Endodermal cell (in vitro differentiated cells): ENCODE data around the gene SYCP2. TPM values are rescaled to one million over a fixed set of nuclear protein-coding genes. Genes with fewer than 3 reads are reported as not detected.

Experiments
- DNase-seq: peaks from one replicate; pipeline ENCODE4 v3.0.0-alpha.2; 2017
- H3K27ac ChIP-seq: 2 replicates; pipeline ENCODE4 v1.5.1; 2013; ENCODE audit warnings: mild to moderate bottlenecking, low read depth, low read length, moderate library complexity
- H3K27me3 ChIP-seq: 2 replicates; pipeline ENCODE4 v1.6.1; 2013; ENCODE audit warnings: mild to moderate bottlenecking, low read length, moderate library complexity; ENCODE audit not compliant: insufficient read depth, control insufficient read depth, poor library complexity, severe bottlenecking
- H3K36me3 ChIP-seq: 2 replicates; pipeline ENCODE4 v1.7.0; 2013; ENCODE audit warnings: mild to moderate bottlenecking, low read length, moderate library complexity; ENCODE audit not compliant: control insufficient read depth, insufficient read depth
- H3K4me1 ChIP-seq: one replicate; pipeline ENCODE4 v1.7.0; 2013; ENCODE audit warnings: low read length; ENCODE audit not compliant: control insufficient read depth, insufficient read depth
- H3K4me3 ChIP-seq: 2 replicates; pipeline ENCODE4 v1.5.1; 2013; ENCODE audit warnings: mild to moderate bottlenecking, low read length, moderate library complexity
- H3K9ac ChIP-seq: 2 replicates; pipeline ENCODE4 v1.6.1; 2013; ENCODE audit warnings: mild to moderate bottlenecking, low read length, moderate library complexity; ENCODE audit not compliant: poor library complexity, severe bottlenecking; ENCODE audit errors: extremely low read depth
- H3K9me3 ChIP-seq: 2 replicates; pipeline ENCODE4 v1.6.1; 2013; ENCODE audit warnings: mild to moderate bottlenecking, low read length, moderate library complexity; ENCODE audit not compliant: control insufficient read depth
- H3K27ac Mint-ChIP-seq: 2 replicates; pipeline ENCODE4 v1.8.0; 2020; ENCODE audit warnings: mixed read lengths
- H3K27me3 Mint-ChIP-seq: 2 replicates; pipeline ENCODE4 v1.8.0; 2021; ENCODE audit warnings: mild to moderate bottlenecking, mixed read lengths; ENCODE audit not compliant: insufficient read depth
- H3K36me3 Mint-ChIP-seq: 2 replicates; pipeline ENCODE4 v1.8.0; 2020; ENCODE audit warnings: low read depth, mixed read lengths
- H3K4me1 Mint-ChIP-seq: 2 replicates; pipeline ENCODE4 v1.8.0; 2020; ENCODE audit warnings: mixed read lengths
- H3K4me3 Mint-ChIP-seq: 2 replicates; pipeline ENCODE4 v1.8.0; 2020; ENCODE audit warnings: mild to moderate bottlenecking, moderate library complexity, mixed read lengths
- H3K9me3 Mint-ChIP-seq: 2 replicates; pipeline ENCODE4 v1.8.0; 2020; ENCODE audit warnings: mild to moderate bottlenecking, mixed read lengths
- WGBS, 2 experiments: methylation state at CpG; one replicate each; pipeline versions ENCODE4 v1.1.5 to v1.1.7; 2013; ENCODE audit warnings: missing lambda C conversion rate in 2 of 2, mixed read lengths in 1 of 2; ENCODE audit not compliant: insufficient coverage in 1 of 2, insufficient read length in 1 of 2; 5-methylcytosine and 5-hydroxymethylcytosine counted together
- total RNA-seq, 2 donors: library from RNA; stranded (reverse); fragmentation: NEBNext Ultra II Directional in 1 of 2; extraction: Animal tissue kit (Norgen Biotek cat#: 25700) in 1 of 2; gene quantifications; 2 replicates in 1 of 2; 3 replicates in 1 of 2; pipeline ENCODE4 v1.2.1, GENCODE V29; 2021
- TF ChIP-seq, protein P1 (sequence below): fragments of 200-600 bp; sonication (generic); conservative IDR thresholded peaks from 2 replicates; pipeline ENCODE4 v1.5.0; 2021; ENCODE audit warnings: antibody characterized with exemption, mild to moderate bottlenecking

SYCP2 gene
- total RNA-seq, 2 donors from 2014 or later, result 1.2 to 1.4 TPM

DNA sequence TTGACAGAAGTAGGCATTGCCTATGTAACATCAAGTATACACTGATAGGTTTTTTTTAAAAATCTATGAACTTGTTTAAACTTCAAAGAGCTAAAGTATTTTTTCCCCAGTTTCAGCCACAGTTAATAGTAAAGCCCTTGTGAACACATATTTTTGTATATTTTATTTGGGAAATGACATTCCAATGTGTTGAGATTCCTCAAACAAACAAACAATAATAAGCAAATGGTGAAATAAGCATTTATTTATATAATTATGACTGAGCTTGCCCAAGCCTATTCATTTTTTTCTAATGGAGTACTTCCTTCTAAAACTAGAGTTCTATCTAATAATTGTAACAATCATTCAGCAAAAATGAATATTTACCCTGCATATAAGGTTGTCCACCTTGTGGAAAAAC is 12.5 kb downstream of the SYCP2 start:
- no peak for DNase-seq
- no peak overlapping the region for H3K27ac ChIP-seq
- no peaks in the 10 kb centered on the region for H3K4me1 Mint-ChIP-seq
- no peaks in the 10 kb centered on the region for H3K36me3 Mint-ChIP-seq
- H3K9me3 Mint-ChIP-seq, result no peaks in the 10 kb centered on the region
- no peak overlapping the region for H3K27ac Mint-ChIP-seq
- H3K27me3 ChIP-seq, result no peaks in the 10 kb centered on the region
- H3K9me3 ChIP-seq, result no peaks in the 10 kb centered on the region
- H3K27me3 Mint-ChIP-seq, result no peaks in the 10 kb centered on the region
- no peak overlapping the region for H3K9ac ChIP-seq
- no peak overlapping the region for H3K4me3 ChIP-seq
- TF ChIP-seq, protein P1, sequence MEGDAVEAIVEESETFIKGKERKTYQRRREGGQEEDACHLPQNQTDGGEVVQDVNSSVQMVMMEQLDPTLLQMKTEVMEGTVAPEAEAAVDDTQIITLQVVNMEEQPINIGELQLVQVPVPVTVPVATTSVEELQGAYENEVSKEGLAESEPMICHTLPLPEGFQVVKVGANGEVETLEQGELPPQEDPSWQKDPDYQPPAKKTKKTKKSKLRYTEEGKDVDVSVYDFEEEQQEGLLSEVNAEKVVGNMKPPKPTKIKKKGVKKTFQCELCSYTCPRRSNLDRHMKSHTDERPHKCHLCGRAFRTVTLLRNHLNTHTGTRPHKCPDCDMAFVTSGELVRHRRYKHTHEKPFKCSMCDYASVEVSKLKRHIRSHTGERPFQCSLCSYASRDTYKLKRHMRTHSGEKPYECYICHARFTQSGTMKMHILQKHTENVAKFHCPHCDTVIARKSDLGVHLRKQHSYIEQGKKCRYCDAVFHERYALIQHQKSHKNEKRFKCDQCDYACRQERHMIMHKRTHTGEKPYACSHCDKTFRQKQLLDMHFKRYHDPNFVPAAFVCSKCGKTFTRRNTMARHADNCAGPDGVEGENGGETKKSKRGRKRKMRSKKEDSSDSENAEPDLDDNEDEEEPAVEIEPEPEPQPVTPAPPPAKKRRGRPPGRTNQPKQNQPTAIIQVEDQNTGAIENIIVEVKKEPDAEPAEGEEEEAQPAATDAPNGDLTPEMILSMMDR, result no peak
- H3K36me3 ChIP-seq, result no peaks in the 10 kb centered on the region
- no peak overlapping the region for H3K4me3 Mint-ChIP-seq
- H3K4me1 ChIP-seq, result peaks cover 5% of the 10 kb centered on the region

DNA sequence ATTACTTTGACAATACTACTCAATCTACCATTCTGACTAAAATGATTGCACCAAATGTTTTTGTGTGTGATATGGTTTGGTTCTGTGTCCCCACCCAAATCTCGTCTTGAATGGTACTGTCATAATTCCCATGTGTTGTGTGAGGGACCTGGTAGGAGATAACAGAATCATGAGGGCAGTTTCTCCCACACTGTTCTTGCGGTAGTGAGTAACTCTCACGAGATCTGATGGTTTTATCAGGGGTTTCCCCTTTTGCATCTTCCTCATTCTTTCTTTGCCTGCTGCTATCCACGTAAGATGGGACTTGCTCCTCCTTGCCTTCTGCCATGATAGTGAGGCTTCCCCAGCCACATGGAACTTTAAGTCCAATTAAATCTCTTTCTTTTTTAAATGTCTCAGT is 20.8 kb downstream of the SYCP2 start:
- no peak overlapping the region for H3K4me3 Mint-ChIP-seq
- H3K9me3 Mint-ChIP-seq, result no peaks in the 10 kb centered on the region
- WGBS, 2 experiments, result 78% methylated on average over 3 to 4 of the region's 4 CpGs
- H3K27me3 ChIP-seq, result peaks cover 7% of the 10 kb centered on the region
- H3K36me3 ChIP-seq, result no peaks in the 10 kb centered on the region
- no peak overlapping the region for H3K9ac ChIP-seq
- TF ChIP-seq, protein P1, result no peak
- no peaks in the 10 kb centered on the region for H3K4me1 Mint-ChIP-seq
- H3K27ac ChIP-seq, result no peak overlapping the region
- no peaks in the 10 kb centered on the region for H3K4me1 ChIP-seq
- no peak overlapping the region for H3K4me3 ChIP-seq
- peaks cover 5% of the 10 kb centered on the region for H3K27me3 Mint-ChIP-seq
- H3K27ac Mint-ChIP-seq, result no peak overlapping the region
- H3K36me3 Mint-ChIP-seq, result no peaks in the 10 kb centered on the region
- no peaks in the 10 kb centered on the region for H3K9me3 ChIP-seq
- DNase-seq, result no peak

DNA sequence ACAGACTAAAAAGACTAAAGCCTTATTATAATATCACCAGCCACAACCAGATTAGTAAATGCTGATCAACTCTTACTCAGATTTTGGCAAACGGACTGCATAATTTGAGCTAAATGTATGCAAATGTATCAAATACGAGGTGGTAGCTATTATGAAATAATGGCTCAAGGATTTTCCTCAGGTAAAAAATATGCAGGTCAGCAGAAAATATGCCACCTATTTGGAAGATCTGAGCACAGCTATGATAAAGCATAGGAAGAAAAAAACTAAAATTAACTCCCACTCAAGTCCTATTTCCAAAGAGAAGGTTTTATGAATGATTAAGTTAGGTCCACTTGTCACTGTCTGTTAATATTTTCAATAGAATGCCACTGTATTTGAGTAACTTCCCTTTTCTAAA is 22.4 kb downstream of the SYCP2 start:
- H3K4me1 ChIP-seq, result no peaks in the 10 kb centered on the region
- no peak overlapping the region for H3K27ac ChIP-seq
- H3K4me3 Mint-ChIP-seq, result no peak overlapping the region
- H3K9me3 ChIP-seq, result no peaks in the 10 kb centered on the region
- no peak overlapping the region for H3K27ac Mint-ChIP-seq
- no peak overlapping the region for H3K4me3 ChIP-seq
- WGBS, 2 experiments, result 89 to 95% methylated on average over 2 of the region's 2 CpGs
- peaks cover 9% of the 10 kb centered on the region for H3K27me3 ChIP-seq
- no peaks in the 10 kb centered on the region for H3K4me1 Mint-ChIP-seq
- no peaks in the 10 kb centered on the region for H3K36me3 ChIP-seq
- TF ChIP-seq, protein P1, result no peak
- peaks cover 5% of the 10 kb centered on the region for H3K27me3 Mint-ChIP-seq
- no peak for DNase-seq
- H3K36me3 Mint-ChIP-seq, result no peaks in the 10 kb centered on the region
- no peak overlapping the region for H3K9ac ChIP-seq
- H3K9me3 Mint-ChIP-seq, result no peaks in the 10 kb centered on the region
